GM18951 (cell line): ENCODE results near the gene DYSF.

Experiments used
- POLR2A ChIP-seq: IDR thresholded peaks from 4 replicates; pipeline ENCODE4 v1.6.1; 2011; ENCODE audit warnings: mild to moderate bottlenecking; ENCODE audit not compliant: insufficient read length, insufficient read depth; ENCODE audit errors: extremely low read depth
- in situ Hi-C: fragments of 300-500 bp; cut with MboI; formaldehyde crosslinking; loops from one replicate; pipeline ENCODE4 v1.12.0; 2022; ENCODE audit warnings: low sequenced_read_pairs, mixed read lengths, inconsistent platforms; ENCODE audit not compliant: unreplicated experiment

Gene DYSF

GRCh38 chr2:71544919-71545571 is 91.7 kb downstream of the DYSF start:
- in situ Hi-C loops, result no loop called here

DNA sequence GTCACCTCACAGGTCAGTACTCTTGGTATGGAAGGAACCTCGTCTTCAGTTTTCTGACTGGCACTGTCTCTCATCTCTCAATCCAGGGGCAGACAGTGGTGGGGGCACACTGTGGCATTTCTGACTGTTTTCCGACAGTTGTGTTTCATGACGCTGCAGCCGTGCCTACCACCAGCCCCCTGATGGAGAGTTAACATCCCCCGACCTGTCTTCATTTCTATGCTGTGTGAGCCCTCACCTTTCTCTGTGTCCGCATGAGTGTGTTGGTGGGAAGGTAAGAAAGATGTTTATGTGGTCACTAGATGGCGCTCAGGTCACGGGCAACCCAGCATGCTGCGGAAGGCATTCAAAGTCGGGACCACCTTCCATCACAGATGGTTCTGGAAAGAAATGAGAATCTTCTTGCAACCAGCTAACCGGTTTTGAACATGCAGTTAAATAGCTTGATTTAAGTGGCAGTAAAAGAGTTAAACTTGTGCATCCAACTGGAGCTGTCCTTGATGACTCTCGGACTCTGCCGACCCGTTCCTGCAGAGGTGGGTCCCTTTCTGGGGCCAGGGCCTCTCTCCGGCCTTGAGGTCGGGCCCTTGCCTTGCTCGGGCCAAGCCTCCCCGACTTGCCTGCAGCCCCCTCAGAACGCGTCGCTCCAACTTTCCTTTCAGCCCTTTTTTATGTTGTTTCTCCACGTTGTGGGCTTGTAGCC is 92.4 kb downstream of the DYSF start:
- TF ChIP-seq POLR2A, result no peak
- in situ Hi-C loops, result no loop called here

More at GRCh38 chr2:71544919-71545571, 91.7 kb downstream of the DYSF start:
- TF ChIP-seq POLR2A, result no peak

GRCh38 chr2:71546275-71546638 is 92.9 kb downstream of the DYSF start:
- no peak for TF ChIP-seq POLR2A
- in situ Hi-C loops, result no loop called here

DNA sequence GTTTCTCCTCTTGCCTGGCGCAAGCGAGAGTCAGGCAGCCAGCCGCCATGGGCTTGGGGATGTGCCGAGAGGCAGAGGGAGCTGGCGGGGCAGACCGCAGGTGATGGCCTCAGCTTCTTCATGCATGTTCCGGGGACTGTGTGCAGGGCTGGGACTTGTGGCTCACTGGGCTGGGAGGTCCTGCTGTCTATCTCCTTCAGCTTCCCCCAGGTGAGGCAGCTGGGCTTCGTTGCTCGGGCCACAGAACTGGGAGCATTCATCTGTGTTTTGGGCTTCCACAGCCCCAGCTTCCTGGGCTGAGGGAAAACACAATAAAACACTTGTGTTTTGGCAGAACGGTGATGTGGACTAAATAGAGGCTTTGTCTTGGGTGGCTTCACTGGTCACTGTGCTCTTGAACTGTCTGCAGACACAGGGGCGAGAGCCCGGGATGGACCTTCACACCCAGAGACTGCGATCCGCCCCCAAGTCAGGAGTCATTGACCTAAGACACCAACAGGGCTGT is 93.5 kb downstream of the DYSF start:
- in situ Hi-C loops, result no loop called here
- no peak for TF ChIP-seq POLR2A

DNA sequence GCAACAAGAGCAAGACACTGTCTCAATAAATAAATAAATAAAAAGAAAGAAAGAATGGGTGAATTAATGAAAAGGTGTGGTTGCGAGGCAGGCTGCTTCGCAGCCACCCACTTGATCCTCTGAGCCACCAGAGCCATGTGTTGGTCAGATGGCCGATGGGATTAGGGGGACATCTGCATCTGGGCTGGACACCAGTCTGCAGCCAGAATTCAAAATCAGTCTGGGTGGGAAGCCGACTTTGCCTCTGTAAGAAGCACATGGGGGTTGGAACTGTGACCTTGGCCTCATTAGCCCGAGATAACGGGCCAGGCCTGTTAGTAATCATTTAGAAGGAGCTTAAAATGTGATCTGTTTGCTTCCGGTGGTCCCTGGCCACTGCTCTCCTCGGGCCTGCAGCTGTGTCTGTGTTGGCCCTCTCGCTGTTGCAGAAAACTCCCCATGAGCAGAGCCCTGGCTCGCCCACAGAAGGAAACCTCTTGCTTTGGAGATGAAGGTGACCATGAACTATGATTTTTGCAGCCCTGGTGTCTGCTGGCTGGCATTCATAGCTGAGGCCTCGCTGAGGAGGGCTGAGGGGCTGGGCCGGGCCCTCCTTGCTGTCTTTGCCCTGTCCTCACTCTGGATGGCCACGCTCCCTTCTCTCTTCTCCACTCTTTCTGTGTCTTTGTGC is 94.4 kb downstream of the DYSF start:
- in situ Hi-C loops, result no loop called here
- no peak for TF ChIP-seq POLR2A

DNA sequence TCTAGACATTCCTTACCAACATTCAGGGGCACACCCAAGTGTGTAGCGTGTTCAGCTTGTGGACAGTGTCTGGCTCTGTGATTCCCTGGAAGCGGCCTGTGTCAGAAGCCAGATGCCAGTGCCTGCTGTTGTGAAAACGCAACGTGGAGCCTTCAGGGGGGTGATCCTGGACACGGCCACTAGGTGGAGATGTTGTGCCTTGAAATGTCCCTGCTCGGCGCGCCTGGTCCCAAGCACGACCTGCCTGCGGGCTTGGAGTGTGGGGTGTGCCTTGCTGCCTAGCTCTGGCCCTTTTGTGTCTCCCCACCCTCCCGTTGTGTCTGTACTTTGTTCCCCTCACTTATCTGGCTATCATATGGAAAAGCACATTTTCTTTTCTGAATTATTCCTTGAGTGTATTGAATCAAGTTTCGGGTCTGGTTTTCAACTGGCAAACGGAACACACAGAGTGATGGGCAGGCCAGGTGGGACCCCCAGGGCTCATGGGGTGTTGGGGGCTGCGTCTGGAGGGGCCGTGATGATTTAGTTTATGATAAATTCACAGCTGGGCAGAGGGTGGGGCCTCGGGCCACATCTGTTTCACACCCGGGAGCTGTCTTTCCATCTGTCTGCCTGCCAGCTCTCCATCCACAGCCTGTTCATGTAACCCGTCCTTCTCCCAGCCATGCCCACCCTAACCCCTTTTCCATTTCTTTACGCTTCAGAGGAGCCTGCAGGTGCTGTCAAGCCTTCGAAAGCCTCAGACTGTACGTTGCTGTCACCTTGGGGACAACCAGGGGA is 95.5 kb downstream of the DYSF start:
- no peak for TF ChIP-seq POLR2A
- in situ Hi-C loops, result no loop called here

- TF ChIP-seq POLR2A, result no peak
- in situ Hi-C loops, result loop anchor here (10.0 kb wide), 1 partner anchor 604 kb away; no protein-coding TSS in a partner anchor
Observed at GRCh38 chr2:71550801-71551630, 97.7 kb downstream of the DYSF start.

DNA sequence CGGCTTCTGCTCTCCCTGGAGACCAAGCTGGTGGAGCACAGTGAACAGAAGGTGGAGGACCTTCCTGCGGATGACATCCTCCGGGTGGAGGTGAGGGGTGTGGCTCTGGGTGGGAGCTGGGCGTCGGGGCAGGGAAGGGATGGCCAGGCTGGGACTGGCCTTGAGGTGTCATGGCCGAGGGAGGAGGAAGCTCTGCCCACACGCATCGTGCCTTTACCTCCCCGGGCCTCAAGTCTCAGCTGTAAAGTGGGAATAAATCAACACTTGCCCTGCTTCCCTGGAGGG is 98.2 kb downstream of the DYSF start:
- in situ Hi-C loops, result loop anchor here (10.0 kb wide), 1 partner anchor 603 kb away; no protein-coding TSS in a partner anchor
- TF ChIP-seq POLR2A, result no peak

DNA sequence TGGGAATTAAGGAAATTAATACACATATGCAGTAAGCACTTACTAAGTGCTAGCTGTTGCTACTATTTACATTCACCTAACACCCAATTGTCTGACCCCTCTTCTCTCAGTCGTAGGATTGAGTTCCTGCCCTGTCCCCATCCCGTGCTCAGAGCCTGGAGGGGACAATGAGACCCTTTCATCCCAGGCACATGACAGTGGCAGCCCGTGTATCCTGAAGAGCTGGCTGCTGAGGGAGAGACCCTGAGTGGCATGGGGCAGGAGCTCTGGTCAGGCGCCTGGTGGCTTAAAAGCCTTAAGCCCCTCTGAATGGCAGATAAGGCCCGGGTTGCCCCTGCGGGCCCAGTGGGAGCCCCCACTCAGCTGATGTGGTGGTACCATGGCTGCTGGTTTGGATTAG is 99.0 kb downstream of the DYSF start:
- TF ChIP-seq POLR2A, result no peak
- in situ Hi-C loops, result loop anchor here (10.0 kb wide), 1 partner anchor 602 kb away; no protein-coding TSS in a partner anchor

DNA sequence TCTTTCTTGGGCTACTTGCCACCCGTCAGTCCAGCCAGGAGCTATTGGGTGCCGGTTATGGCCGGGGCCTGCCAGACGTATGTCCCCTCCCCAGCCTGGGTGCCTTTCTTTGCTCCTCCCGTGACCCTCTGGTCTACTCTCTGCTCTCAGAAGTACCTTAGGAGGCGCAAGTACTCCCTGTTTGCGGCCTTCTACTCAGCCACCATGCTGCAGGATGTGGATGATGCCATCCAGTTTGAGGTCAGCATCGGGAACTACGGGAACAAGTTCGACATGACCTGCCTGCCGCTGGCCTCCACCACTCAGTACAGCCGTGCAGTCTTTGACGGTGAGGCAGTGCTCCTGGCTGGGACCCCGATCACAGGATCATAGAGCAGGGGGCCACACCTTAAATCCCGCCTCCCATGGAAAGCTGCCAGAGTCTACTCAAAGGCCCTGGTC is 99.5 kb downstream of the DYSF start:
- TF ChIP-seq POLR2A, result no peak
- in situ Hi-C loops, result loop anchor here (10.0 kb wide), 1 partner anchor 602 kb away; no protein-coding TSS in a partner anchor

GRCh38 chr2:71554028-71554705 is 100.8 kb downstream of the DYSF start:
- in situ Hi-C loops, result loop anchor here (10.0 kb wide), 1 partner anchor 601 kb away; no protein-coding TSS in a partner anchor
- no peak for TF ChIP-seq POLR2A

- in situ Hi-C loops, result loop anchor here (10.0 kb wide), 1 partner anchor 600 kb away; no protein-coding TSS in a partner anchor
- no peak for TF ChIP-seq POLR2A
Observed at GRCh38 chr2:71554706-71555056, 101.3 kb downstream of the DYSF start.
